Heart right ventricle (tissue), 16 donors: ENCODE measurements around the gene C12orf54. TPM values are rescaled to one million over a fixed set of nuclear protein-coding genes. Genes with fewer than 3 reads are reported as not detected.

Experiments
- ATAC-seq, 8 donors: fragments of 200-7000 bp; cut with Tn5 transposase; one replicate each; pipeline ENCODE4 v1.9.1; 2020; ENCODE audit warnings: mild to moderate bottlenecking in 8 of 8, moderate library complexity in 8 of 8, moderate number of reproducible peaks in 1 of 8
- DNase-seq, 2 donors: peaks; one replicate each; pipeline ENCODE4 v3.0.0-alpha.2; 2020
- H3K27ac ChIP-seq, 10 donors: fragments of 200-600 bp; sonication (generic) in 2 of 10; one replicate each; pipeline versions ENCODE4 v1.5.0 to v1.8.0; 2020 to 2022; ENCODE audit warnings: mild to moderate bottlenecking in 3 of 10
- H3K27me3 ChIP-seq, 7 donors: fragments of 200-600 bp; one replicate each; pipeline ENCODE4 v1.8.0; 2021 to 2022; ENCODE audit warnings: mild to moderate bottlenecking in 2 of 7
- H3K36me3 ChIP-seq, 9 donors: fragments of 200-600 bp; sonication (generic) in 1 of 9; one replicate each; pipeline versions ENCODE4 v1.5.0 to v1.8.0; 2020 to 2022; ENCODE audit warnings: mild to moderate bottlenecking in 2 of 9
- H3K4me1 ChIP-seq, 9 donors: fragments of 200-600 bp; sonication (generic) in 1 of 9; one replicate each; pipeline versions ENCODE4 v1.5.0 to v1.8.0; 2020 to 2022; ENCODE audit warnings: mild to moderate bottlenecking in 4 of 9
- H3K4me3 ChIP-seq, 10 donors: fragments of 200-600 bp; sonication (generic) in 2 of 10; one replicate each; pipeline versions ENCODE4 v1.5.0 to v1.8.0; 2020 to 2022; ENCODE audit warnings: mild to moderate bottlenecking in 7 of 10, moderate library complexity in 2 of 10
- H3K9me3 ChIP-seq, 11 donors: fragments of 200-600 bp in 10 of 11; sonication (generic) in 2 of 11; one replicate each; pipeline versions ENCODE4 v1.5.0 to v1.8.0; 2013 to 2022; ENCODE audit warnings: mild to moderate bottlenecking in 2 of 11, control low read depth in 1 of 11, moderate library complexity in 1 of 11
- CTCF ChIP-seq, 9 donors: fragments of 200-600 bp; sonication (generic) in 2 of 9; IDR thresholded peaks; one replicate each; pipeline versions ENCODE4 v1.5.0 to v1.8.0; 2021 to 2022; ENCODE audit warnings: antibody characterized with exemption in 9 of 9, mild to moderate bottlenecking in 5 of 9, moderate library complexity in 1 of 9
- WGBS, 2 donors: extraction: QIAGEN DNeasy Blood & Tissue Kit; methylation state at CpG; one replicate each; pipeline ENCODE4 v1.1.7; 2013; ENCODE audit warnings: inconsistent platforms in 1 of 2; 5-methylcytosine and 5-hydroxymethylcytosine counted together
- intact Hi-C, 10 donors: fragments of 100-400 bp; cut with DNase I; formaldehyde crosslinking; loops; one replicate each; pipeline versions ENCODE4 v1.11.1 to v1.14.2; 2022
- polyA plus RNA-seq, 2 donors: library from polyadenylated mRNA; stranded (reverse); fragments of 200-250 nt; gene quantifications; one replicate each; pipeline ENCODE4 v1.2.3, GENCODE V29; 2013
- total RNA-seq, 10 donors: library from RNA; stranded (reverse); fragmentation: NEBNext Ultra II Directional in 3 of 10; extraction: Animal tissue kit (Norgen Biotek cat#: 25700) in 3 of 10; gene quantifications; one replicate each; pipeline versions ENCODE4 v1.2.1 to v1.2.4, GENCODE V29; 2021 to 2023
- donor health status: Arrhythmogenic right ventricular cardiomyopathy.
- donor health status: ischemic (EF 13 %, LVEDD 7.1; RV severe dilation, severe dysfunction).
- donor health status: healthy with polysubstance abuse.
- donor health status: DM: no; HTN: yes; CAD: no.
- donor health status: DM: no; HTN: no; CAD: no.
- donor health status: ischemic (EF 25% LVEDD 6.9; RV normal size, moderate dysfunction).
- donor health status: ischemic (EF 25% LVEDD 5.7; RV mildly dilated, moderate dysfunction).
- donor health status: healthy.
- donor health status: DM: yes; HTN: yes; CAD: no.
- donor health status: Ischemic cardiomyopathy.
- donor health status: ischemic (EF 35%, LVEDD 5.7; RV mildly dilated, moderate dysfunction).
- donor health status: nonischemic (EF 11% LVEDD 7.7; RV severe dilation, severe dysfunction).
- donor health status: DM: yes; HTN: yes; CAD: no.
- donor health status: PGD.
- donor health status: ischemic (EF 29% LVEDD 5.4; RV normal size, mild dysfunction).
- donor health status: nonischemic (EF 23%, LVEDD 6.1; RV moderate dilation, normal function).

C12orf54 gene
- total and polyA plus RNA-seq, 12 donors = not detected

- Histone ChIP-seq H3K9me3 (peaks cover 0 to under 1% (median 0%) of the 10 kb centered on the region in 11 donors), H3K4me3 (no peak overlapping the region), H3K4me1 (no peaks in the 10 kb centered on the region), H3K27ac (no peak overlapping the region), H3K36me3 (no peaks in the 10 kb centered on the region), H3K27me3 (peaks cover 0 to 9% (median 3%) of the 10 kb centered on the region in 7 donors)
- 51 to 52% methylated on average over 8 of the region's 8 CpGs for WGBS, 2 donors
- intact Hi-C loops = loop anchor here in 2 of 10 donors (5.0 to 10.0 kb wide), 2 partner anchors 72 to 75 kb away; no protein-coding TSS in a partner anchor
- ATAC-seq (no peak), DNase-seq (peak; percentile 13 to 19)
- peak in 7 of 9 donors; percentile 15 to 62 (median 47) for TF ChIP-seq CTCF (IDR thresholded peaks at IDR 0.05)
These were observed 60.1 kb downstream of the C12orf54 start for GRCh38 chr12:48542300-48542928.

- no peaks in the 10 kb centered on the region for H3K4me1 ChIP-seq
- no peak for DNase-seq
- H3K9me3 ChIP-seq = peaks cover 0 to 11% (median 0%) of the 10 kb centered on the region in 11 donors
- TF ChIP-seq CTCF (IDR thresholded peaks at IDR 0.05) = no peak
- no peak overlapping the region for H3K4me3 ChIP-seq
- ATAC-seq = no peak
- 64 to 74% methylated on average over 4 of the region's 4 CpGs for WGBS, 2 donors
- intact Hi-C loops = loop anchor here in 1 of 10 donors (10.0 kb wide), 1 partner anchor 69 kb away; no protein-coding TSS in a partner anchor
- H3K27ac ChIP-seq = no peak overlapping the region
- peaks cover 0 to 9% (median 0%) of the 10 kb centered on the region in 7 donors for H3K27me3 ChIP-seq
- no peaks in the 10 kb centered on the region for H3K36me3 ChIP-seq
These were observed 63.7 kb downstream of the C12orf54 start for GRCh38 chr12:48545833-48546469.

Other genes with a start within 250 kb of the C12orf54 start
- 10 to 100 TPM; 13.8 to 19.1 (median 15.5) TPM for gene ZNF641, start 131.6 kb upstream of the C12orf54 start, total RNA-seq
- 1 to 10 TPM; 3.6 to 3.8 TPM for gene ZNF641, start 131.6 kb upstream of the C12orf54 start, polyA plus RNA-seq
- gene ANP32D, start 9.9 kb upstream of the C12orf54 start, total RNA-seq = under 1 TPM in 1 of 10 donors, not detected in 9; 0.35 TPM
- gene ANP32D, start 9.9 kb upstream of the C12orf54 start, polyA plus RNA-seq = not detected
- not detected for gene OR8S1, start 43.1 kb downstream of the C12orf54 start, total RNA-seq
- not detected for gene OR8S1, start 43.1 kb downstream of the C12orf54 start, polyA plus RNA-seq
- gene LALBA, start 87.5 kb downstream of the C12orf54 start, total RNA-seq = not detected
- not detected for gene LALBA, start 87.5 kb downstream of the C12orf54 start, polyA plus RNA-seq
- gene KANSL2, start 199.7 kb downstream of the C12orf54 start, total RNA-seq = 10 to 100 TPM; 17.3 to 30.7 (median 20.7) TPM
- 10 to 100 TPM; 24.2 to 36.4 TPM for gene KANSL2, start 199.7 kb downstream of the C12orf54 start, polyA plus RNA-seq
- gene CCNT1, start 234.2 kb downstream of the C12orf54 start, total RNA-seq = 10 to 100 TPM; 17.6 to 27.2 (median 23.0) TPM
- gene CCNT1, start 234.2 kb downstream of the C12orf54 start, polyA plus RNA-seq = 1 to 10 TPM; 2.7 to 4.0 TPM